GM12878 (cell line): ENCODE data around the gene UST. TPM values are rescaled to one million over a fixed set of nuclear protein-coding genes. Genes with fewer than 3 reads are reported as not detected.

ENCODE experiments used
- ATF7 ChIP-seq: fragments of 450-650 bp; IDR thresholded peaks from 2 replicates; pipeline ENCODE4 v1.6.1; 2016; ENCODE audit warnings: low read depth, mild to moderate bottlenecking
- CHD1 ChIP-seq: IDR thresholded peaks from 2 replicates; pipeline ENCODE4 v1.6.1; 2012; ENCODE audit warnings: low read depth, low read length, improper control_type of control experiment
- DPF2 ChIP-seq: fragments of 450-650 bp; IDR thresholded peaks from 2 replicates; pipeline ENCODE4 v1.6.1; 2017; ENCODE audit warnings: mild to moderate bottlenecking
- GABPA ChIP-seq: IDR thresholded peaks from 2 replicates; pipeline ENCODE4 v1.6.1; 2014; ENCODE audit warnings: antibody characterized with exemption, low read depth, mild to moderate bottlenecking, inconsistent platforms
- IKZF1 ChIP-seq: fragments of 450-650 bp; conservative IDR thresholded peaks from 2 replicates; pipeline ENCODE4 v1.6.1; 2017; ENCODE audit warnings: antibody characterized with exemption, mild to moderate bottlenecking
- IKZF2 ChIP-seq, 2 experiments: fragments of 450-650 bp; IDR thresholded peaks; 2 replicates each; pipeline ENCODE4 v1.6.1; 2017; ENCODE audit warnings: mild to moderate bottlenecking in 2 of 2, moderate library complexity in 2 of 2
- JUNB ChIP-seq: IDR thresholded peaks from 2 replicates; pipeline ENCODE4 v1.6.1; 2016; ENCODE audit warnings: antibody characterized with exemption, mild to moderate bottlenecking
- MEF2B ChIP-seq: fragments of 450-650 bp; IDR thresholded peaks from 2 replicates; pipeline ENCODE4 v1.6.1; 2018; ENCODE audit warnings: mild to moderate bottlenecking, moderate library complexity; ENCODE audit not compliant: partially characterized antibody, poor library complexity, severe bottlenecking
- MTA2 ChIP-seq: fragments of 450-650 bp; IDR thresholded peaks from 2 replicates; pipeline ENCODE4 v1.6.1; 2016; ENCODE audit warnings: low read depth, mild to moderate bottlenecking, moderate library complexity
- PAX5 ChIP-seq: IDR thresholded peaks from 2 replicates; pipeline ENCODE4 v1.6.1; 2011; ENCODE audit warnings: low read depth, low read length, borderline replicate concordance
- PML ChIP-seq: IDR thresholded peaks from 2 replicates; pipeline ENCODE4 v1.6.1; 2012; ENCODE audit warnings: low read length, inconsistent platforms
- RUNX3 ChIP-seq: IDR thresholded peaks from 2 replicates; pipeline ENCODE4 v1.6.1; 2012; ENCODE audit warnings: low read length, inconsistent platforms
- SMC3 ChIP-seq: IDR thresholded peaks from 2 replicates; pipeline ENCODE4 v1.6.1; 2011; ENCODE audit warnings: low read length, improper control_type of control experiment, borderline replicate concordance
- WRNIP1 ChIP-seq: IDR thresholded peaks from 2 replicates; pipeline ENCODE4 v1.6.1; 2011; ENCODE audit warnings: low read depth, low read length, improper control_type of control experiment, borderline replicate concordance
- ZBED1 ChIP-seq: IDR thresholded peaks from 2 replicates; pipeline ENCODE4 v1.6.1; 2016; ENCODE audit warnings: borderline replicate concordance
- ZNF384 ChIP-seq: IDR thresholded peaks from 2 replicates; pipeline ENCODE4 v1.6.1; 2012; ENCODE audit warnings: low read depth, mild to moderate bottlenecking, low read length, improper control_type of control experiment, borderline replicate concordance
- polyA plus RNA-seq, 11 experiments: library from polyadenylated mRNA; depleted of rRNA in 4 of 11; unstranded in 6 of 11; stranded (reverse) in 5 of 11; fragments of >200 nt; fragmentation: Nextera tagmentation in 4 of 11; fragmentation: Illumina TruSeq in 1 of 11; extraction: Ambion mirVana in 4 of 11; extraction: Trizol in 1 of 11; gene quantifications; 1 replicate in 1 of 11; 2 replicates in 10 of 11; pipeline versions ENCODE4 v1.2.1 to v1.2.3, GENCODE V29; 2011 to 2016; ENCODE audit warnings: inconsistent platforms in 2 of 11, missing spikeins in 2 of 11, low read depth in 1 of 11
- total RNA-seq, 4 experiments: library from RNA; depleted of rRNA in 3 of 4; stranded (reverse); fragments of >200 nt in 3 of 4; fragmentation: Illumina TruSeq in 1 of 4; extraction: Trizol in 1 of 4; gene quantifications; 2 replicates each; pipeline versions ENCODE4 v1.2.1 to v1.2.3, GENCODE V29; 2013 to 2021
- TF ChIP-seq, protein P1 (sequence below): fragments of 450-650 bp; IDR thresholded peaks from 2 replicates; pipeline ENCODE4 v1.6.1; 2017; ENCODE audit warnings: low read depth, mild to moderate bottlenecking, moderate library complexity
- TF ChIP-seq, protein P2 (sequence below): fragments of 450-650 bp; IDR thresholded peaks from 2 replicates; pipeline ENCODE4 v1.6.1; 2017; ENCODE audit warnings: mild to moderate bottlenecking, moderate library complexity

Gene UST
- total and polyA plus RNA-seq, 10 of the 15 experiments (the other 5 are each of a cell fraction or from before 2014, with no cell fraction given) = 0.74 to 43.3 (median 2.2) TPM

DNA sequence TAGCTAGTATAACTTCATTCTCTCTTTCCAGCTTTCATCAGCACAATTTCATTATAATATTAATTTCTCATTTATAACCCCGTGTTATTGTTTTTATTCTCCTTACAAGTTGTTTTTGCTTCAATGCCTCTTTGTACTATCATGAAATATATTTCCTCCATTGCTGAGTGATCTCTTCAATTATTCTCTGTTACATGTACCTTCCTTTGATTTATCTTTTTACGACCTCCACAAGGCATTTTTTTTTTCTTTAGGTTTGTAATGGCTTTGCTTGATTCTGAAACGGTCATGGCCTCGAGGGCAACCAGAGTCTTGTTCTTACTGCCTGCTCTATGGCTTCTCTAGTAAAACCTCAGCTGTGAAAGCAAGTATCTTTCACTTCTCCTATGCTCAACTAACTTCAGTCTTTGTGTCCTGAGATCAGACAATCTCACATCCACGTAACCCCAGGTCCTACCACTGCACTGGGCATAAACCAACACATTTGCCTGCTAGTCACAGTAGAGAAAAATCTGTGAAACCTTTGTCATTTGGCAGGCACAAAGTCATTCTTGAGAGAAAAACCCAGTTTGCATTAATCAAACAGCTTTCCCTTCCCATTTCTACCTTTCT lies 119.9 kb downstream of the UST start (continued):
- TF ChIP-seq, protein P1, sequence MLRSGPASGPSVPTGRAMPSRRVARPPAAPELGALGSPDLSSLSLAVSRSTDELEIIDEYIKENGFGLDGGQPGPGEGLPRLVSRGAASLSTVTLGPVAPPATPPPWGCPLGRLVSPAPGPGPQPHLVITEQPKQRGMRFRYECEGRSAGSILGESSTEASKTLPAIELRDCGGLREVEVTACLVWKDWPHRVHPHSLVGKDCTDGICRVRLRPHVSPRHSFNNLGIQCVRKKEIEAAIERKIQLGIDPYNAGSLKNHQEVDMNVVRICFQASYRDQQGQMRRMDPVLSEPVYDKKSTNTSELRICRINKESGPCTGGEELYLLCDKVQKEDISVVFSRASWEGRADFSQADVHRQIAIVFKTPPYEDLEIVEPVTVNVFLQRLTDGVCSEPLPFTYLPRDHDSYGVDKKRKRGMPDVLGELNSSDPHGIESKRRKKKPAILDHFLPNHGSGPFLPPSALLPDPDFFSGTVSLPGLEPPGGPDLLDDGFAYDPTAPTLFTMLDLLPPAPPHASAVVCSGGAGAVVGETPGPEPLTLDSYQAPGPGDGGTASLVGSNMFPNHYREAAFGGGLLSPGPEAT = peak; percentile 15; the same call in 1 of the 2 replicates
- TF ChIP-seq IKZF2 (IDR thresholded peaks at IDR 0.05) = peak; percentile 74 to 78
- TF ChIP-seq SMC3 = peak; percentile 4; the same call in 1 of the 2 replicates
- TF ChIP-seq MTA2 = peak; percentile 65; the same call in 1 of the 2 replicates
- no peak for TF ChIP-seq PML
- TF ChIP-seq IKZF1 = peak; percentile 34; the same call in 1 of the 2 replicates
- TF ChIP-seq RUNX3 = peak; percentile 69
- 0 out of 2 replicates have a peak, but pooled peaks have one; percentile 20 for TF ChIP-seq JUNB
- 0 out of 2 replicates have a peak, but pooled peaks have one; percentile 53 for TF ChIP-seq ZNF384
- no peak for TF ChIP-seq WRNIP1
- TF ChIP-seq GABPA = no peak
- TF ChIP-seq, protein P2, sequence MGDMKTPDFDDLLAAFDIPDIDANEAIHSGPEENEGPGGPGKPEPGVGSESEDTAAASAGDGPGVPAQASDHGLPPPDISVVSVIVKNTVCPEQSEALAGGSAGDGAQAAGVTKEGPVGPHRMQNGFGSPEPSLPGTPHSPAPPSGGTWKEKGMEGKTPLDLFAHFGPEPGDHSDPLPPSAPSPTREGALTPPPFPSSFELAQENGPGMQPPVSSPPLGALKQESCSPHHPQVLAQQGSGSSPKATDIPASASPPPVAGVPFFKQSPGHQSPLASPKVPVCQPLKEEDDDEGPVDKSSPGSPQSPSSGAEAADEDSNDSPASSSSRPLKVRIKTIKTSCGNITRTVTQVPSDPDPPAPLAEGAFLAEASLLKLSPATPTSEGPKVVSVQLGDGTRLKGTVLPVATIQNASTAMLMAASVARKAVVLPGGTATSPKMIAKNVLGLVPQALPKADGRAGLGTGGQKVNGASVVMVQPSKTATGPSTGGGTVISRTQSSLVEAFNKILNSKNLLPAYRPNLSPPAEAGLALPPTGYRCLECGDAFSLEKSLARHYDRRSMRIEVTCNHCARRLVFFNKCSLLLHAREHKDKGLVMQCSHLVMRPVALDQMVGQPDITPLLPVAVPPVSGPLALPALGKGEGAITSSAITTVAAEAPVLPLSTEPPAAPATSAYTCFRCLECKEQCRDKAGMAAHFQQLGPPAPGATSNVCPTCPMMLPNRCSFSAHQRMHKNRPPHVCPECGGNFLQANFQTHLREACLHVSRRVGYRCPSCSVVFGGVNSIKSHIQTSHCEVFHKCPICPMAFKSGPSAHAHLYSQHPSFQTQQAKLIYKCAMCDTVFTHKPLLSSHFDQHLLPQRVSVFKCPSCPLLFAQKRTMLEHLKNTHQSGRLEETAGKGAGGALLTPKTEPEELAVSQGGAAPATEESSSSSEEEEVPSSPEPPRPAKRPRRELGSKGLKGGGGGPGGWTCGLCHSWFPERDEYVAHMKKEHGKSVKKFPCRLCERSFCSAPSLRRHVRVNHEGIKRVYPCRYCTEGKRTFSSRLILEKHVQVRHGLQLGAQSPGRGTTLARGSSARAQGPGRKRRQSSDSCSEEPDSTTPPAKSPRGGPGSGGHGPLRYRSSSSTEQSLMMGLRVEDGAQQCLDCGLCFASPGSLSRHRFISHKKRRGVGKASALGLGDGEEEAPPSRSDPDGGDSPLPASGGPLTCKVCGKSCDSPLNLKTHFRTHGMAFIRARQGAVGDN = 0 out of 2 replicates have a peak, but pooled peaks have one; percentile 28
- 0 out of 2 replicates have a peak, but pooled peaks have one; percentile 26 for TF ChIP-seq ZBED1
- TF ChIP-seq DPF2 = no peak
- TF ChIP-seq CHD1 = no peak
- peak; percentile 55 for TF ChIP-seq MEF2B
- peak; percentile 56; the same call in 1 of the 2 replicates for TF ChIP-seq ATF7
- TF ChIP-seq PAX5 = peak; percentile 73; the same call in 1 of the 2 replicates
